CD14-positive monocyte (primary cell): ENCODE results near the gene ALDOC. TPM values are rescaled to one million over a fixed set of nuclear protein-coding genes. Genes with fewer than 3 reads are reported as not detected.
A peak's percentile ranks its signal among the peaks of the same experiment; 100 is the strongest.

ENCODE experiments used
- DNase-seq, 3 donors: peaks; one replicate each; pipeline ENCODE4 v3.0.0-alpha.2; 2011 to 2022
- H2AFZ ChIP-seq: 2 replicates; pipeline ENCODE4 v1.6.0; 2012; ENCODE audit warnings: mild to moderate bottlenecking, low read depth, low read length, inconsistent platforms; ENCODE audit not compliant: insufficient read depth, poor library complexity, severe bottlenecking
- H3K27ac ChIP-seq, 2 donors: 1 replicate in 1 of 2; 2 replicates in 1 of 2; pipeline ENCODE4 v1.5.1; 2012 to 2013; ENCODE audit warnings: low read length in 2 of 2, control low read depth in 1 of 2, inconsistent platforms in 1 of 2, low read depth in 1 of 2, mild to moderate bottlenecking in 1 of 2
- H3K27me3 ChIP-seq, 2 donors: one replicate each; pipeline versions ENCODE4 v1.6.0 to v1.6.1; 2011 to 2013; ENCODE audit warnings: low read length in 2 of 2; ENCODE audit not compliant: control insufficient read depth in 2 of 2, insufficient read depth in 2 of 2
- H3K36me3 ChIP-seq, 2 donors: replicated peaks in 1 of 2; 1 replicate in 1 of 2; 2 replicates in 1 of 2; pipeline versions ENCODE4 v1.5.1 to v1.6.1; 2012 to 2013; ENCODE audit warnings: low read length in 2 of 2, control low read depth in 1 of 2, inconsistent platforms in 1 of 2, mild to moderate bottlenecking in 1 of 2; ENCODE audit not compliant: insufficient read depth in 2 of 2, control insufficient read depth in 1 of 2
- H3K4me1 ChIP-seq, 2 donors: 1 replicate in 1 of 2; 2 replicates in 1 of 2; pipeline versions ENCODE4 v1.5.1 to v1.6.1; 2012 to 2013; ENCODE audit warnings: low read length in 2 of 2, control low read depth in 1 of 2, inconsistent platforms in 1 of 2, mild to moderate bottlenecking in 1 of 2, moderate library complexity in 1 of 2; ENCODE audit not compliant: insufficient read depth in 2 of 2, control insufficient read depth in 1 of 2
- H3K4me2 ChIP-seq: replicated peaks from 2 replicates; pipeline ENCODE3; 2012; ENCODE audit warnings: low read length, moderate library complexity, mild to moderate bottlenecking; ENCODE audit not compliant: poor library complexity, severe bottlenecking; ENCODE audit errors: extremely low read depth
- H3K4me3 ChIP-seq, 3 experiments: fragments of 200-600 bp in 1 of 3; sonication (generic) in 1 of 3; replicated peaks in 1 of 3; 1 replicate in 2 of 3; 2 replicates in 1 of 3; pipeline ENCODE4 v1.5.1; 2011 to 2013; ENCODE audit warnings: low read length in 3 of 3, mild to moderate bottlenecking in 3 of 3, control low read depth in 2 of 3, low read depth in 2 of 3, inconsistent platforms in 1 of 3, moderate library complexity in 1 of 3
- H3K79me2 ChIP-seq: 2 replicates; pipeline ENCODE4 v1.6.0; 2012; ENCODE audit warnings: mild to moderate bottlenecking, control low read depth, inconsistent platforms, low read length, moderate library complexity; ENCODE audit not compliant: insufficient read depth
- H3K9ac ChIP-seq: 2 replicates; pipeline ENCODE4 v1.6.0; 2017; ENCODE audit warnings: low read length, mild to moderate bottlenecking; ENCODE audit not compliant: insufficient read depth, poor library complexity, severe bottlenecking
- H3K9me3 ChIP-seq, 2 donors: replicated peaks in 1 of 2; 1 replicate in 1 of 2; 2 replicates in 1 of 2; pipeline versions ENCODE4 v1.5.1 to v1.6.1; 2012 to 2013; ENCODE audit warnings: low read length in 2 of 2, control low read depth in 1 of 2; ENCODE audit not compliant: control insufficient read depth in 1 of 2, insufficient read depth in 1 of 2
- H4K20me1 ChIP-seq: 2 replicates; pipeline ENCODE4 v1.6.0; 2012; ENCODE audit warnings: mild to moderate bottlenecking, low read length, control low read depth, moderate library complexity; ENCODE audit not compliant: insufficient read depth
- H3K27ac Mint-ChIP-seq, 7 donors: one replicate each; pipeline ENCODE4 v1.8.0; 2020; ENCODE audit warnings: mild to moderate bottlenecking in 7 of 7, mixed read lengths in 7 of 7, moderate library complexity in 6 of 7, inconsistent platforms in 2 of 7
- H3K27me3 Mint-ChIP-seq, 3 donors: one replicate each; pipeline ENCODE4 v1.8.0; 2021 to 2022; ENCODE audit warnings: low read depth in 3 of 3, mild to moderate bottlenecking in 3 of 3, mixed read lengths in 3 of 3, moderate library complexity in 3 of 3, inconsistent platforms in 1 of 3
- H3K36me3 Mint-ChIP-seq, 2 donors: one replicate each; pipeline ENCODE4 v1.8.0; 2020; ENCODE audit warnings: mixed read lengths in 2 of 2, inconsistent platforms in 1 of 2, mild to moderate bottlenecking in 1 of 2
- H3K4me1 Mint-ChIP-seq: one replicate; pipeline ENCODE4 v1.8.0; 2020; ENCODE audit warnings: mild to moderate bottlenecking, mixed read lengths
- H3K4me3 Mint-ChIP-seq, 2 donors: one replicate each; pipeline ENCODE4 v1.8.0; 2020; ENCODE audit warnings: mild to moderate bottlenecking in 2 of 2, mixed read lengths in 2 of 2, moderate library complexity in 1 of 2
- H3K9me3 Mint-ChIP-seq, 7 donors: one replicate each; pipeline ENCODE4 v1.8.0; 2020 to 2022; ENCODE audit warnings: mixed read lengths in 7 of 7, mild to moderate bottlenecking in 6 of 7, moderate library complexity in 6 of 7, inconsistent platforms in 2 of 7
- CTCF ChIP-seq: fragments of 200-600 bp; IDR thresholded peaks from one replicate; pipeline ENCODE4 v1.8.0; 2022; ENCODE audit warnings: antibody characterized with exemption, mild to moderate bottlenecking
- WGBS: methylation state at CpG from one replicate; pipeline ENCODE4 v1.1.5; 2013; ENCODE audit warnings: missing lambda C conversion rate; ENCODE audit not compliant: insufficient coverage; 5-methylcytosine and 5-hydroxymethylcytosine counted together
- intact Hi-C, 2 donors: fragments of 100-400 bp; cut with micrococcal nuclease; formaldehyde crosslinking; loops; one replicate each; pipeline versions ENCODE4 v1.15.0 to v1.15.1; 2023
- polyA plus RNA-seq, 3 donors: library from polyadenylated mRNA; depleted of rRNA in 1 of 3; unstranded in 2 of 3; stranded (reverse) in 1 of 3; fragments of 300-500 nt in 2 of 3; fragments of >200 nt in 1 of 3; fragmentation: Illumina TruSeq in 2 of 3; gene quantifications; 1 replicate in 2 of 3; 2 replicates in 1 of 3; pipeline ENCODE4 v1.2.3, GENCODE V29; 2012 to 2021

The ALDOC gene
- polyA plus RNA-seq, 3 donors: 7.1 to 10.6 (median 9.8) TPM

- Histone ChIP-seq H3K36me3 (no peaks in the 10 kb centered on the region), H3K27me3 (no peaks in the 10 kb centered on the region), H3K9ac (no peak overlapping the region), H3K9me3 (no peaks in the 10 kb centered on the region), H3K4me1 (peaks cover 34 to 49% of the 10 kb centered on the region in 2 donors), H3K27ac (no peak overlapping the region), H3K4me2 (no peak overlapping the region), H3K79me2 (peaks cover 59% of the 10 kb centered on the region), H4K20me1 (peaks cover 26% of the 10 kb centered on the region), H3K4me3 (no peak overlapping the region), H2AFZ (no peak overlapping the region)
- Mint-ChIP-seq H3K27ac (peak overlapping the region in 1 of 7 donors; percentile 4), H3K27me3 (peaks cover 0 to 2% (median 0%) of the 10 kb centered on the region in 3 donors), H3K36me3 (peaks cover 10 to 15% of the 10 kb centered on the region in 2 donors), H3K9me3 (no peaks in the 10 kb centered on the region), H3K4me1 (peaks cover 44% of the 10 kb centered on the region), H3K4me3 (no peak overlapping the region)
- WGBS: no CpG with 5 or more reads among the region's 1 CpG
- no peak for TF ChIP-seq CTCF
- no peak for DNase-seq
- intact Hi-C loops: no loop called here
Observed at GRCh38 chr17:28569446-28569845, 7.2 kb downstream of the ALDOC start.

GRCh38 chr17:28567604-28568003, 9.1 kb downstream of the ALDOC start:
- H3K9me3 Mint-ChIP-seq: peaks cover 0 to 2% (median 0%) of the 10 kb centered on the region in 7 donors
- Histone ChIP-seq H3K4me3 (no peak overlapping the region), H3K4me2 (no peak overlapping the region), H3K36me3 (peaks cover 15 to 16% of the 10 kb centered on the region in 2 donors), H3K27ac (peak overlapping the region in 1 of 2 donors; percentile 27), H2AFZ (no peak overlapping the region), H3K27me3 (no peaks in the 10 kb centered on the region), H3K79me2 (peaks cover 64% of the 10 kb centered on the region), H3K9me3 (no peaks in the 10 kb centered on the region), H3K9ac (no peak overlapping the region), H3K4me1 (peaks cover 34 to 49% of the 10 kb centered on the region in 2 donors), H4K20me1 (peaks cover 34% of the 10 kb centered on the region)
- H3K27me3 Mint-ChIP-seq: no peaks in the 10 kb centered on the region
- peak; percentile 49 to 76 (median 73) for DNase-seq
- H3K27ac Mint-ChIP-seq: peak overlapping the region; percentile 46 to 91 (median 84)
- peaks cover 23 to 32% of the 10 kb centered on the region in 2 donors for H3K36me3 Mint-ChIP-seq
- no peak for TF ChIP-seq CTCF
- peaks cover 42% of the 10 kb centered on the region for H3K4me1 Mint-ChIP-seq
- H3K4me3 Mint-ChIP-seq: peak overlapping the region; percentile 42 to 44
- WGBS: 0% methylated on average over 1 of the region's 3 CpGs
- intact Hi-C loops: no loop called here
